ENCODE measurements around the gene MAGI1.
A peak's percentile ranks its signal among the peaks of the same experiment; 100 is the strongest.
"Not testable (repeated sequence)": the region's sequence is repeated elsewhere in the genome, so short reads cannot be mapped to it uniquely, and the experiment has no call there.

The MAGI1 gene

DNA sequence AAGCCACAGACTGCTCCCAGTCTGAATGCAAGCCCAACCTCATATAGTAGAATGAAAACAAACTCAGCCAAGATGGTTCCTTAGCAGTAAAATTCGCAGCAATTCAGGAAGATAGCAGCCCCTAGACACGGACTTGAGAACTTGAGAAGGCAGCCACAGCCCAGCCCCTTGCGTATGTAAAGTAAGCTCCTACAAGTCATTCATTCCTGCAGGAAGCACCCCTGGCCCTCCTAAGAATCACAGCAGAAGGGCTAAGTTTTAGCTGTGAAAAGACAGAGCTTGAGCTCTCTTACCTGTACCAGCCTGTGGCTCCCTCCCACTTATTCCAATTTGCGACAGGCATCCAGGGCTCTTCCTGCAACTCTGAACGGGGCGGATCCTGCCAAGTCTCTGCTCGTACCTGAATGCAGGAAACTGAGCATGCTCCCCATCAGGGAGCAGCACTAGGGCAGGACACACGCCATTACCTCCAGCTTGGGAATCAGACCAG, 136.4 kb downstream of the MAGI1 start:
- DNase-seq, result no peak

DNA sequence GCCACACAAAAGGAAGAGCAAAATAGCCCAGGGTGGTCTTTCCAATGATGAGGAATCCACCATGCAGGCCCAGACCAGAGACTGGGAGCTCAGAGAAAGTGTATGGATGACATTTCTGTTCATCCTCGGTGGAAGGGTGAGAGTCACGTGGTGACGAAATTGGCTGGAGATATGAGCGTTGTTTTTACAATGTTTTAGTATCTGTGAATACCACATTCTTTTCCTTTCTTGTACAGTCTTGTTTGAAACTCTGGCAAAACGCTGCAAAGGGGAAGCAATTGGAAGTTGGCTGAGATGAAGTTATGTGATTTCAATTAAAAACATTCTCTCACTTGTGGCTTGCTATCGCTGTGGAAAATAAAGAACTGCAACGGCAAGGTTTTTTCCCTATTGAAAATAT, 137.5 kb downstream of the MAGI1 start:
- DNase-seq, result no peak

DNA sequence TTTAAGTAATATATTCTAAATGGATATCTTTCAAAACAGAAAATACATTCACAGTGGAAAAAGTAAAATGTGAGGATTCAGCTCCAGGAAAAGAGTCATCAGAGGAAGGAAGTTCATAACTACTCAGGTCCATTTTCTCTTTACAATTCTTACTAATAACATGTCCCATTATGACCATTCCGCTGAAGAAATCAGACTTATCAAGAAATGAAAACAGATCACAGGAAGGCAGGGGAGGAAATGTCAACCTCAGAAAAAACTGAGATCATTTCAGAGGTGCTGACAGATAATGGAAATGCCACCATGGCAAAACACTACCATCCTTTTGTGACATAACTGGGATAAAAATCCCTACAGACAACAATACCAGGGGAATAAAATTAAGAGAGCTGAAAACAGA, 139.5 kb downstream of the MAGI1 start:
- no peak for DNase-seq

DNA sequence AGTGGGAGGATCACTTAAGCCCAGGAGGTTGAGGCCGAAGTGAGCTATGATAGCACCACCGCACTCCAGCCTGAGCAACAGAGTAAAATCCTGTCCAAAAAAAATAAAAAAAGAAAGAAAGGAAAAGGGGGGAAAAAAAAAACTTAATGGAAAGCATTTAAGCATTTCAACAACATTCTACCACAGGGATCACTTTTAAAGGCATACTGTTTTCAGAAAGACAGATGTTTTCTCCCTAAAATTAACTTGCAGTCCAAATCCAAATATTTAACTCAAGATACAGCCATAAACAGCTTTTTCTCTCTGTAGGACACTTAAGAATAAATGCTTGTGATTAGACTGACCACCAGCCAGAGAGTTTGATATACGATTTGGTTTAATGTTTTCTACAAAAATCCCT, 141.0 kb downstream of the MAGI1 start:
- no peak for DNase-seq

DNA sequence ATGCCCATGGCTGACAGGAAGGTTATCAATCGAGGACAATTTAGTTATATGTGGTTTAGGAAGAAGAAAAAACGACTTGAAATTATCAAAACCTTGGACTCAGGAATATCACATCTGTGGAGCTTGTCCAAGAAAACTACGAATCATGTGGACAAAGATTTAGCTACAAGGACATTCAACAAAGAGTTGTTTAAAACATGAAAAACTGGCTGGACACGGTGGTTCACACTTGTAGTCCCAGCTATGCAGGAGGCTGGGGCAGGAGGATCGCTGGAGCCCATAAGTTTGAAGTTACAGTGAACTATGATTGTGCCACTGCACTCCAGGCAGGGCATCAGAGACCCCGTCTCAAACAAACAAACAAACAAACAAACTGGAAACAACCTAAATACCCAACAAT, 142.4 kb downstream of the MAGI1 start:
- DNase-seq, result no peak

DNA sequence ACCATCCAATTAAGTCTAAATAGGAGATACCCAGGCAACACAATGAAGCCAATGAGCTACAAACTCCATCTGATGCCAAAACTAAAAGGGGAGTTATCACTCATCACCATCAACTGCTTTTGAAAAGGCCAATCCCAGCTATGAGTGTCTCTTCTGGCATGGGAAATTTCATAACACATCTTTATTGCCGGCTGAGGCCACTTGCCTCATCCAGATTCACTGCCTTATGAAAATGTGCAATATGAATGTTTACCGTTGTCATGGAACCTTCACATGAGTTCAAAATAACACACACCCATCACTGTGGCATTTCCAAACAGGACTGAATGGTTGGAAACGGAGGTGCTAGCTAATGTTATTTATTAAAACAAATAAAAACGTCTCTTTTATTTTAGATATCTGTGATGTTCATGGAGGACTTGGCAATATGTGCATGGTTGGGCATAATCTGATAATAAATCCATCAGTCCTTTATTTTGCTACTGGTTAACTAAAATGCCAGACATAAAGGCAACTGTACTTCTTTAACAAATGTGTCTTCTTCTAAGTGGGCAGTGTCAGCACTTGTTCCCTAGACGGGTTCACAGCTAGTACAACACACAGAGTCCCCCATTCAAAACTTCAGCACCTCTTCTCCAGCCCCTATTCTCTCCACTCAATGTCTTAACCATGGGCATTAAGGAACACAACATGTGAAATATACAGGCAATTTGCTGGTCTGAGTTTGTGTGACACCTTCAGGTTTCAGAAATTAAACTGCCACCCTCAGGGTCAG, 143.9 kb downstream of the MAGI1 start:
- DNase-seq, result no peak

DNA sequence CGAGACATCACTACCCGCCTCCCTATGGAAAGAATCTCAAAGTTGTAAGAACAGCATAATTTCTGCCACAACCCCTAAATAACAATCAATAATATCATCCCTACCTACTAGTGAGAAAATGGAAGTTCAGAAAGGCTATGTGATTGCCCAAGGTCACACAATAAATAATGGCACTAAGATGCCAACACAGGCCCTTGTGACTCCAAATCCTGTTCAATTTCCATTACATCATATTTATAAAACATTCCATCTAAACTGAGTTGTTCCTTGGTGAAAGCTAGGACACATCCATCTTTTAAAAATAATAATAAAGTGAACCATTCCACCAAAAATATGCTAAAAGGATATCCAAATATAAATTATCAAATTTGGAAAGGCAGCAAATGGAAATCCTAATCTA, 144.6 kb downstream of the MAGI1 start:
- no peak for DNase-seq

DNA sequence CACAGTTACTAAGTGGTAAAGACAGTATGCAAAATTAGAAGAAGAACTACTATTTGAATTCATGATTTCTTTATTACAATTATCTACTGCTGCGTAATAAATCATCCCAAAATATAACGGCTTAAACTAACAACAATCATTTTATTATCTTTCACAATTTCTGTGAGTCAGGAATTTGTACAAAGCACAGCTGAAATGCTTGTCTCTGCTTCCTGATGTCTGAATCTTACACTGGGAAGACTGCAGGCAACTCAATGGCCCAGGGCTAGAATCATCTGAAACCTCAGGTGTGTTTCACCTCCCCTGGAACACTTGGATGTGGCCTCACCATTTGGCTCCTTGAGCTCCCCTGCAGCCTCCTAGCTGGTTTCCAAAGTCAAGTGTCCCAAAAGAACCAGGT, 145.1 kb downstream of the MAGI1 start:
- DNase-seq, result no peak

DNA sequence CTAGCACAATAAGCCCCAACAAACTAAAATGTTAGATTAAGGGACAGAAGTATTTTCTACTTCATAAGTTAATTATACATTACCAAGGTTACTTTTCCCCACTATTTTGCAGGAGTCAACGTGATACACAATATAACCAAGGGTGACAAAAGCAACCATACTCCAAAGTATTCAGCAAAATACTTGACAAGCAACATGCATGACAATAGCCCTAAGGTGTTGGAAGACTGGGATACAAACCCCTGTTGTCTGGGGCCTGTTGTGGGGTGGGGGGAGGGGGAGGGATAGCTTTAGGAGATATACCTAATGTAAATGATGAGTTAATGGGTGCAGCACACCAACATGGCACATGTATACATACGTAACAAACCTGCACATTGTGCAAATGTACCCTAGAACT, 147.2 kb downstream of the MAGI1 start:
- DNase-seq, result not testable (repeated sequence)

DNA sequence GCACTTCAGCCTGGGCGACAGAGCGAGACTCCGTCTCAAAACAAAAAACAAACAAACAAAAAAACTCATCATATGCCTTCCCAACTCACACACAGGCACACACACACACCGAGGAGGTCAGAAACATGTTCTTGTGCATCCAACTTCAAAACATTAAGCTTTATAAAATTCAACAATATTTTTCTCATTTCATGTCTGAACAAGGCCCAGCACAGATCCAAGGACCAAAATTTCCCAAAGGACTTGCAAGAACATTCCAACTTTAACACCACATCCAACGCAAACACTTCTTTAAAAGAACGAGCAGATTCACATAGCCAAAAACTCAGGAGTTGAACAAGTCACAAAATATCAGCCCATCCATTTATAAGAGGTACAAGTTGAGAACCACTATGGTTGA, 148.4 kb downstream of the MAGI1 start:
- DNase-seq, result no peak

DNA sequence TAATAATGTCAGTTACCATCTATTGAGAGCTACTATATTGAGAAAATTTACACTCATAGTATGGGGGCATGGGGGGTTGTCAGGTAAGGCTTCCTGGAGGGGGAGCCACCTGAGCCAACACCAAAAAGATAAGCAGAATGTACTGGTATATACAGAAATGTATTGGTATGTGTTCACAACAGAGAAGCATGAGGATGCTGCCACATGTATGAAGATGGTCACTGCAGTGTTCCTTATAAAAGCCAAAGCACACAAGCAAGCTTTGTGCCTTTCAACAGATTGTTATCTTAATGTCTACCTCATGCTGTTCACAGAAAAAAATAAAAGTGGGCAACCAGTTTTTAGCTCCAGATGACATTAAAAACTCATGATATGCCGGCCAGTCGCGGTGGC, 149.0 kb downstream of the MAGI1 start:
- DNase-seq, result no peak

DNA sequence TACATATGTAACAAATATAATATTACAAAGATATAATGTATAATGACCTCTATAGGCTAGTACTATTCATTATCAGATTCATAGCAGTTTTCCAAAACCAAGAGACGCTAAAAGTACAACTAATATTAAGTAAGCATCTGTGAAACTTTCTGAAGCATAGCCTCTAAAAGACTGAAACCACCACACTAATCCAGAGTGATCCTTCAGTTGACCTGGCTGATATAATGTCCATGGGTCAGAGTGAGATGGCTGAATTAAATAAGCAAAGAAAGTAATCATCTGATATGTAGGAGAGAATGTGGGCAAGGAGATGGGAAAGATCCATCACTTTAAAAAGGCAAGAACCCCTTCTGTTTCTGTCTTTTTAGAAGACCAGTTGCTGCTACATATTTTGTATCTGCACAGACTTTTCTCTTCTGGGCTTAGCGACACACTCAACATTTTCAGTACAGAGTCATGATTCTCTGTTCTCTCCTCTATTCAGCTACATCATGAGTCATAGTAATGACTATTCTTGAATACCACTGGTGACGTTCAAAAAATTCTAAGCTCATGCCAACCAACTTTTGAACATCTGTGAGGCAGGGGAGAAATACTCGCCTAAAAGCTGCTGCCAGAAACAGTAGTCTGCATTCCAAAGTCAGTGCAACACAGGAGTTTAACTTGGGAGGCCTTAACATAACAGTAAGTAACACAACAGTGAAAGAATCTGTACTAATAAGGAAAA, 149.6 kb downstream of the MAGI1 start:
- DNase-seq, result no peak

DNA sequence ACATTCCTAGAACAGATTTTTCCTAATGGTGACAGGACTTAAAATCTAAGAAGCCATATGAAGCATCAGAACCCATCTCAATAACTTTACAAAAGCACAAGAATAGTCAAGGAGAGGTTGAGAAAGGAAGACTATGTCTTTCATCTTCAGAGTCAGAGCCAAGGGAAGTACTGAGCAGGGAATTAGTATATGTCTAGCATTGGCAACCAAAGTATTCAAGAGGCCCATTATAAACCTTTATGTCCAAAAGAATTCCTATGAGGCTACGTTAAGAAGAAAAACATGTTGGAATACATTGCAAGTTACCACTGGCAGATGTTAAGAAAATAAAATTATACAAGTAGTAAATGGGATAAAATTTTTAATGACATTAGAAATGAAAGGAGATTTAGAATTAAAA, 150.5 kb downstream of the MAGI1 start:
- no peak for DNase-seq

DNA sequence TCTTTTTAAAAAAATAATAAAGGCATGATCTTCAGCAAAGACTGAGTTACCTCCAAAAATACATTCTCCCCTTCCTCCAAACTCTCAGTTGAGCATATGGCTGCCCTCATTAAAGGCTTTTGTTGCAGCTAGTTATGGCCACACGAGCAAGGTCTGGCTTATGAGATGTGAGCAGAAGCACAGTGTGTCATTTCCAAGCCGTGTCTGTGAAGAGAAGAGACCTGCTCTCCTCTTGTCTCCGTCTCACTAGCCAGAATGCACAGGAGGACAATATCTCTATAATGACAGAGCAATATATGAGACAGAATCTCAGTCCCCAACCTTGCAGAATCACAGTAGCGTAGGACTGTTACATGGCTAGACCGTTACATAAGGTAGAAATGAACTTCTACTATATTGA, 152.3 kb downstream of the MAGI1 start:
- peak; percentile 73 to 77 for DNase-seq

DNA sequence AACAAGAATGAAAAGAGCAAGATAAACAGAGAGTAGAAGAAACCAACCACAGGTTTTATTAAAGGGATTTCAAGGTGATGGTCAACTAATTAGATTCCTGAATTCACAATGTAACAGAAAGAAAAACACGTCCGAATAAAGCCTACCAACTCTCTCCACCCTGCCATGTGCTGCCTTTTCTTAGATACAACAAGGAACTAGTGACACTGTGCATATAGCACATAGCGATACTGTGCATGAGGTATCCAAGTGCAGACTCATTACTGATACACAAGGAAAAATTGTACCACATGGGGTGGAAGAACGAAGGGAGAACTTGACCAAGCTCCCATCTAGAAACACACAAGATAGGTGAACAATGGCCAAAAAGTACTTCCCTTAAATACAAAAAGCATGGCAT, 154.6 kb downstream of the MAGI1 start:
- no peak for DNase-seq

DNA sequence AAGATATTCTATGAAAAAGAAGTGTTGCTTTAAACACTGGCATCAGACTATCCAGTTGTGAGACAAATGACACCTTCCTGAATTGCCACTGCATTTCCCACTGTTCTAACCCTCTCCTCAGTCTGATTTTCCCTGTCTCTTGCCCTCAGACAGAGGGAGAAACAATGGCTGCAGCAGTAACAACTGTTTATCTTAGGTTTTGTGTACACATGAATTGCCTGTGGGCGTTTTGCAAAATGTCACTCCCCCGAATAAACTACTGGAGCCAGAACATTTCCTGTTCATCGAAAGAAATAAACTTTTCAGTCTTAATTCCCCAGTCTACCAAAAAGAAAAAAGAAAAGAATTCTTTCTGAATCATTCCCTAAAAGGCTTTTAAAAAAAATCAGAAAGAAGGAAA, 155.1 kb downstream of the MAGI1 start:
- DNase-seq, result no peak

DNA sequence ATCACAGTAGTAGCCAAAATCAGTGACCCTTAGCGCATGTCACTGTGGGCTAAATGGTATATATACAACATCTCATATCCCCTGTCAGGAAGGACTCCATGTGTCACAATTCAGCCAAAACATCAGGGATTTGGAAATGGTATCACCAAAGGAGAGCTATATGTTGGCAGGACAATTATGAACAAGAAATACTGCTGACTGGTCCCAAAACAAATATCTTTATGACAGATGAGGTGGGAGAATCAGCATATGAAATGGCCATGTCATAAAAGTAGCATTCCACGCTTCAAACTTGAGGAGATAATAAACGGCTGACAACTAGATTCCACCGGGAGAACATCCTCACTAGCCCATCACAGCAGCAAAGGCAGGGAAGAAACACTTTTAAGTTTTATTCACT, 158.4 kb downstream of the MAGI1 start:
- DNase-seq, result no peak

DNA sequence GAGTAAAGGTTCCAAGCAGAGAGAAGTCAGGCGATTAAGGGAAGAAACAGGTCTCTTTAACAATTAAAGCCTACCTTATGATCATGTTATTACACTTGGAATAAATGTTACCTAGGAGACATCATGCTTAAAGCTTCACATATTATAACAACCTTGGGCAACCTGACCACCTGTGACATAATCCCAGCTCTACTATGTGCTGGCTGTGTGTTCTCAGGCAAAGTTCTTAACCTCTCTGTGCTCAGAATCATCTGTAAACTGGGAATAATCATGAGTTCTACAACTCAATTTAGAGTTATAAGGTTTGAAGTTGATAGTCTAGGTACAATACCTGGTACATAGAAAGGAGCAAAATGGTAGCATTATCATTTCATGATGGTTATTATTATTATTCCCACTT, 159.3 kb downstream of the MAGI1 start:
- no peak for DNase-seq

DNA sequence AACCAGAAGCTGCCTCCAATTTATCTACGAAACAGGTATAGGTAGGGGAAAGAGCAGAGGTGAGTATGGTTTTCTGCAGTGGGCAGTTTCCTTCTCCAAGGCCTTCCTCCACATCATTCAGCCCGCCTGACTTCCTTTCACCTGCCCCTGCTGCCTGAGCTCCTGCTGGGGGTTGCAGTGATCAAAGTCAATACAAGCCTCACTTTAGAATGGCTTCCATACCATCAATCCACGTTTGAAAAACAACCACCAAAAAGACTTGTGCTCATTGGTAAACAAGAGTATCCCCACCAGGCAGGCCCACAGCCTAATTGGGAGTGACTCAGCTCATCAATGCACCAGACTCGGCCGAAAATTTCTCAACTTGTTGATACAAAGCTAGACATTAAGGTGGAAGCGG, 159.9 kb downstream of the MAGI1 start:
- no peak for DNase-seq

DNA sequence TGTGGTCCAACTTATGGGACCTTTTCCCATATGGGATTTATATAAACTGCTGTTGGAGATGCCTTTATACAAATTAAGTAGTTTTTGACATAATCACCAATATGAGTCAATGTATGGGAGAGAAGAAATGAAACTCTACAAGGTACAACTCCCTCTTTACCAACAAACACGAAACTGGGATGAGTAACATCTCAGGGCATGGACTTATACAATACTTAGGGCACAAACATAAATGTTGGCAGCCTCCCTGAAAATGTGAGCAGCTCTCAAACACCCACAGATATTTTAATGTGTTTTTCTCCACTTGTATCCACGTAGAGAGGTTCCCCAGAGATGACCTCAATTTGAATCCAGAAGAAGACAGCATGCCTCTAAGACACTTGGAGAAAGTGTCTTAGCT, 161.6 kb downstream of the MAGI1 start:
- no peak for DNase-seq

DNA sequence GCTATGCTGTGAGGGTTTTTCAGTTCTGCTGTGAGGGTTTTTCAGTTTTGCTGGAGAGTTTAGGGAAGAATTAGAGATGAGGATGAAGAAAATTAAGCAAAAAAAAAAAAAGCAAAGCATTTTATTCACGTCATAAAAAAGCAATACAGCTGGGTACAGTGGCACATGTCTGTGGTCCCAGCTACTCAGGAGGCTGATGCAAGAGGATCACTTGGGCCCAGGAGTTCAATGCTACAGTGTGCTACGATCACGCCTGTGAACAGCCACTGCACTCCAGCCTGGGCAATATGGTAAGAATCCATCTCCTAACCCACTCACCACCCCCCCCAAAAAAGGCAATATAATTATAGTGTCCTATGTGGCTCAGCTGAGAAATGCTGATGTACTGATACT, 162.7 kb downstream of the MAGI1 start:
- no peak for DNase-seq

DNA sequence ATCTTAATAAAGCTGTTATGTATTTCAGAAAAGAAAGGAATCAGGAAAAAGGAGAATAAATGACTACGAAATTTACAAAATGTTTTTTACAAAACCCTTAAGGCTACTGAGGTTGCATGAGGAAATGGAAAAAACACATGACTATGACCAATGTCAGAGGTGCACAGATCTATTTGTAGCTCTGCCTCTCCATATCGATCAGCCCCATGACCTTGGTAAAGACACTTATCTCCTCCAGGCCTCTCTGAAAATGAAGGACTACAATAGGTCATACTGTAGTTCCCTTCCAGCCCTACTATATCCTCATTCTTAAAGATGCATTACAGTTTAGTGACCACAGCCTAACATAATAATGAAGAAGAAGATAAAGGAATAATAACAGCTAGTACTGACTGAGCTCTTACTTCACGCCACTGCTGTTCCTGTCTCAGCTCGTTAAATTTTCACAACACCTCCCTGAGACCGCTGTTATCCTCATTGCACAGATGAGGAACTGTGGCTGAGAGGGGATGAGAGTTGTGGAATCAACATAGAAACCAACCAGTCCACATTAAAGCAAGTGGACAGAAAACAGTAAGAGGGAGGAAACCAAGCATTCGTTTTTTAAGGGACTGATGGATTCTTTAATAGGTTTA, 163.2 kb downstream of the MAGI1 start:
- DNase-seq, result peak; percentile 3 to 27

DNA sequence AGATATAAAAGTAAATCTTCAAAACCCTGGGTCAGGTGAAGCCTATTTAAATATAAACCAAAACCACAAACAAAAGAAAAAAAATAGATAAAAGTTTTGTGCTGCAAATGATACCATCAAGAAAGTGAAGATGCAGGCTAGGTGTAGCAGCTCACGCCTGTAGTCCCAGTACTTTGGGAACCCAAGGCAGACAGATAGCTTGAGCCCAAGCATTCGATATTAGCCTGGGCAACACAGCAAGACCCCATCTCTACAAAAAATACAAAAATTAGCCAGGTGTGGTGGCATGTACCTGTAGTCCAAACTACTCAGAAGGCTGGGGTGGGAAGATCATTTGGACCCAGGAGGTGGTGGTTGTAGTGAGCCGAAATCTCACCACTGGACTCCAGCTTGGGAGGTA, 164.8 kb downstream of the MAGI1 start:
- no peak for DNase-seq

DNA sequence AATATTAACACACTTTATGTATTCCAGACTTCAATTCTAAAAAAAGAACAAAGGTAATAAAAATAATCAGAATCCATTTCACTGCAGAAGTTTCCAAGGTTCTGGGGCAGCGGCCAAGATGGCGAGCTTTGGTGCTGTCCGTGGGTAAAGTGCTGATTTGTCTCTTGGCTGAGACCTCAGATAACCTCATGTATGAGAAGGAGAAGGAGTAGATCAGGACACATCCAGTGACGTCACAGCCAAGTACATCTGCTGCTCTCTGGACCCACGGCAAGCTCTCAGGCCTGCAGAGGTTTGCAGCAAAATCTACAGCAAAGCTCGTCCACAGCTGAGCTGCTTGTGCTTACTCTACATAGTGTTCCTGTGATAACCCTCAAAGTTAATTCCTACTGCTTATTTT, 165.7 kb downstream of the MAGI1 start:
- DNase-seq, result no peak
